AG20443 (cell line): ENCODE results near the gene RARA.

Source experiments
- DNase-seq: peaks from one replicate; pipeline ENCODE4 v3.0.0; 2012; ENCODE audit warnings: low spot score, mixed read lengths

RARA gene

GRCh38 chr17:40316571-40317344 is 7.8 kb downstream of the RARA start:
- peak; percentile 87 for DNase-seq

GRCh38 chr17:40317345-40317873 is 8.4 kb downstream of the RARA start:
- DNase-seq = peak; percentile 69

- DNase-seq = peak; percentile 98
Observed at GRCh38 chr17:40317880-40318829, 9.2 kb downstream of the RARA start.

- no peak for DNase-seq
Observed at GRCh38 chr17:40318830-40319391, 9.9 kb downstream of the RARA start.

- no peak for DNase-seq
Observed at GRCh38 chr17:40319651-40320540, 10.9 kb downstream of the RARA start.

GRCh38 chr17:40320756-40321523 is 12.0 kb downstream of the RARA start:
- DNase-seq = peak; percentile 52

- DNase-seq = no peak
Observed at GRCh38 chr17:40321524-40321929, 12.5 kb downstream of the RARA start.

- no peak for DNase-seq
Observed at GRCh38 chr17:40321961-40322357, 13.0 kb downstream of the RARA start.

- peak; percentile 84 for DNase-seq
Observed at GRCh38 chr17:40322358-40323315, 13.7 kb downstream of the RARA start.

- peak; percentile 77 for DNase-seq
Observed at GRCh38 chr17:40323391-40324381, 14.7 kb downstream of the RARA start.

- no peak for DNase-seq
Observed at GRCh38 chr17:40325156-40326013, 16.4 kb downstream of the RARA start.

- DNase-seq = no peak
Observed at GRCh38 chr17:40326014-40326831, 17.2 kb downstream of the RARA start.

- DNase-seq = no peak
Observed at GRCh38 chr17:40326832-40327199, 17.8 kb downstream of the RARA start.

GRCh38 chr17:40327244-40327729 is 18.3 kb downstream of the RARA start:
- DNase-seq = no peak

GRCh38 chr17:40327735-40328385 is 18.9 kb downstream of the RARA start:
- DNase-seq = peak; percentile 60

GRCh38 chr17:40328386-40328766 is 19.4 kb downstream of the RARA start:
- no peak for DNase-seq
